K562 (cell line): ENCODE data around the gene MRPL27. TPM values are rescaled to one million over a fixed set of nuclear protein-coding genes. Genes with fewer than 3 reads are reported as not detected.

ENCODE experiments used
- DMBX1 ChIP-seq: fragments of 250-450 bp; sonication (Bioruptor Pico); IDR thresholded peaks from 2 replicates; pipeline ENCODE4 v1.8.0; 2022; ENCODE audit warnings: inconsistent platforms, mild to moderate bottlenecking, moderate library complexity, borderline replicate concordance
- FOXM1 ChIP-seq, 2 experiments: fragments of 450-650 bp in 1 of 2; sonication (generic) in 1 of 2; formaldehyde crosslinking in 1 of 2; IDR thresholded peaks; 2 replicates each; pipeline versions ENCODE4 v1.6.1 to v1.9.0; 2017 to 2022; ENCODE audit warnings: low read depth in 2 of 2, mild to moderate bottlenecking in 2 of 2, missing genetic modification reagents in 1 of 2, moderate library complexity in 1 of 2
- NR4A1 ChIP-seq, 2 experiments: fragments of 250-450 bp in 1 of 2; fragments of 450-650 bp in 1 of 2; sonication (Bioruptor Pico) in 1 of 2; IDR thresholded peaks; 2 replicates each; pipeline versions ENCODE4 v1.4.0 to v1.6.1; 2016 to 2020; ENCODE audit warnings: mild to moderate bottlenecking in 2 of 2, missing compliant biosample characterization in 1 of 2, missing genetic modification characterization in 1 of 2, moderate library complexity in 1 of 2
- PHF21A ChIP-seq: fragments of 450-650 bp; IDR thresholded peaks from 2 replicates; pipeline ENCODE4 v1.6.1; 2017; ENCODE audit warnings: low read depth, borderline replicate concordance
- SIRT6 ChIP-seq: IDR thresholded peaks from one replicate; pipeline ENCODE4 v1.6.1; 2012; ENCODE audit warnings: low read depth, mild to moderate bottlenecking, control low read depth, inconsistent platforms, low read length, moderate library complexity
- STAT5A ChIP-seq: IDR thresholded peaks from 2 replicates; pipeline ENCODE4 v1.6.1; 2012; ENCODE audit warnings: low read length, inconsistent platforms, borderline replicate concordance
- U2AF2 ChIP-seq: fragments of 200-400 bp; formaldehyde crosslinking; optimal IDR thresholded peaks from 2 replicates; pipeline ENCODE3; 2017; ENCODE audit warnings: low read depth, mild to moderate bottlenecking, low read length
- WHSC1 ChIP-seq: IDR thresholded peaks from one replicate; pipeline ENCODE4 v1.6.1; 2012; ENCODE audit warnings: low read length, control low read depth, inconsistent platforms
- ZNF445 ChIP-seq: fragments of 250-450 bp; sonication (Bioruptor Pico); IDR thresholded peaks from 2 replicates; pipeline ENCODE4 v1.4.0; 2020; ENCODE audit warnings: low read depth, mild to moderate bottlenecking, moderate library complexity
- ZNF717 ChIP-seq: fragments of 250-450 bp; sonication (Bioruptor Pico); IDR thresholded peaks from 2 replicates; pipeline ENCODE4 v1.5.0; 2021
- polyA plus RNA-seq, 8 experiments: library from polyadenylated mRNA; depleted of rRNA in 4 of 8; stranded (reverse) in 5 of 8; unstranded in 3 of 8; fragments of >200 nt; fragmentation: Nextera tagmentation in 2 of 8; fragmentation: Illumina TruSeq in 1 of 8; extraction: Ambion mirVana in 2 of 8; extraction: Trizol in 1 of 8; gene quantifications; 2 replicates each; pipeline versions ENCODE4 v1.2.1 to v1.2.3, GENCODE V29; 2011 to 2014; ENCODE audit warnings: inconsistent platforms in 1 of 8, missing spikeins in 1 of 8
- total RNA-seq, 7 experiments: library from RNA; depleted of rRNA in 6 of 7; stranded (reverse); fragments of >200 nt in 6 of 7; fragmentation: Illumina TruSeq in 2 of 7; extraction: Trizol in 2 of 7; gene quantifications; 2 replicates each; pipeline versions ENCODE4 v1.2.1 to v1.2.3, GENCODE V29; 2011 to 2021; ENCODE audit warnings: low replicate concordance in 1 of 7
- TF ChIP-seq, protein P1 (sequence below): fragments of 450-650 bp; IDR thresholded peaks from 2 replicates; pipeline ENCODE4 v1.7.0; 2016; ENCODE audit warnings: borderline replicate concordance
- TF ChIP-seq, protein P2 (sequence below), 2 experiments: fragments of 450-650 bp; formaldehyde crosslinking in 1 of 2; IDR thresholded peaks; 2 replicates each; pipeline versions ENCODE4 v1.4.0 to v1.6.1; 2014 to 2020; ENCODE audit warnings: mild to moderate bottlenecking in 2 of 2, borderline replicate concordance in 1 of 2, low read depth in 1 of 2
- TF ChIP-seq, protein P3 (sequence below): fragments of 250-450 bp; sonication (Bioruptor Pico); IDR thresholded peaks from 2 replicates; pipeline ENCODE4 v1.8.0; 2021; ENCODE audit warnings: moderate library complexity, mild to moderate bottlenecking, inconsistent platforms

MRPL27 gene
- total and polyA plus RNA-seq, 9 of the 15 experiments (the other 6 are each of a cell fraction or from before 2014, with no cell fraction given) = 96.3 to 401 (median 142) TPM

DNA sequence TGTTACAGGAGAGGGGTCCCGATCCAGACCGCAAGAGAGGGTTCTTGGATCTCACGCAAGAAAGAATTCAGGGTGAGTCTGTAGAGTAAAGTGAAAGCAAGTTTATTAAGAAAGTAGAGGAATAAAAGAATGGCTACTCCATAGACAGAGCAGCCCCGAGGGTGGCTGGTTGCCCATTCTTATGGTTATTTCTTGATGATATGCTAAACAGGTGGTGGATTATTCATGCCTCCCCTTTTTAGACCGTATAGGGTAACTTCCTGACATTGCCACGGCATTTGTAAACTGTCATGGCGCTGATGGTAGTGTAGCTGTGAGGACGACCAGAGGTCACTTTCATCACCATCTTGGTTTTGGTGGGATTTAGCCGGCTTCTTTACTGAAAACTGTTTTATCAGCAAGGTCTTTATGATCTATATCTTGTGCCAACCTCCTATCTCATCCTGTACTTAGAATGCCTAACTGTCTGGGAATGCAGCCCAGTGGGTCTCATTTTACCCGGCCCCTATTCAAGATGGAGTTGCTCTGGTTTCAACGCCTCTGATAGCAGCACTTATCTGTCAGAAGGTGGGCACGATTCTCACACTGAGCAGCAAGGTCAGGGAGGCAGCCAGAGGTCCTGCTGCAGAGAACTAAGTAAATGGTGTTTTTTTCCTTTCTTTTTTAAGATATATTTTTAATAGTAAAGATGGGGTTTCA, 53.5 kb downstream of the MRPL27 start (continued):
- no peak for TF ChIP-seq U2AF2
- TF ChIP-seq, protein P1, sequence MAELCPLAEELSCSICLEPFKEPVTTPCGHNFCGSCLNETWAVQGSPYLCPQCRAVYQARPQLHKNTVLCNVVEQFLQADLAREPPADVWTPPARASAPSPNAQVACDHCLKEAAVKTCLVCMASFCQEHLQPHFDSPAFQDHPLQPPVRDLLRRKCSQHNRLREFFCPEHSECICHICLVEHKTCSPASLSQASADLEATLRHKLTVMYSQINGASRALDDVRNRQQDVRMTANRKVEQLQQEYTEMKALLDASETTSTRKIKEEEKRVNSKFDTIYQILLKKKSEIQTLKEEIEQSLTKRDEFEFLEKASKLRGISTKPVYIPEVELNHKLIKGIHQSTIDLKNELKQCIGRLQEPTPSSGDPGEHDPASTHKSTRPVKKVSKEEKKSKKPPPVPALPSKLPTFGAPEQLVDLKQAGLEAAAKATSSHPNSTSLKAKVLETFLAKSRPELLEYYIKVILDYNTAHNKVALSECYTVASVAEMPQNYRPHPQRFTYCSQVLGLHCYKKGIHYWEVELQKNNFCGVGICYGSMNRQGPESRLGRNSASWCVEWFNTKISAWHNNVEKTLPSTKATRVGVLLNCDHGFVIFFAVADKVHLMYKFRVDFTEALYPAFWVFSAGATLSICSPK = no peak
- TF ChIP-seq WHSC1 = no peak
- no peak for TF ChIP-seq FOXM1 (IDR thresholded peaks at IDR 0.05; ENCODE audit: low read depth)
- no peak for TF ChIP-seq FOXM1 (CRISPR knock-in tag; IDR thresholded peaks at IDR 0.05; ENCODE audit: low read depth)
- no peak for TF ChIP-seq NR4A1 (CRISPR knock-in tag; IDR thresholded peaks at IDR 0.05)
- TF ChIP-seq NR4A1 (tag; IDR thresholded peaks at IDR 0.05) = peak; percentile 95
- peak; percentile 68; the same call in 1 of the 2 replicates for TF ChIP-seq ZNF445 (CRISPR knock-in tag)
- no peak for TF ChIP-seq STAT5A
- TF ChIP-seq, protein P2, sequence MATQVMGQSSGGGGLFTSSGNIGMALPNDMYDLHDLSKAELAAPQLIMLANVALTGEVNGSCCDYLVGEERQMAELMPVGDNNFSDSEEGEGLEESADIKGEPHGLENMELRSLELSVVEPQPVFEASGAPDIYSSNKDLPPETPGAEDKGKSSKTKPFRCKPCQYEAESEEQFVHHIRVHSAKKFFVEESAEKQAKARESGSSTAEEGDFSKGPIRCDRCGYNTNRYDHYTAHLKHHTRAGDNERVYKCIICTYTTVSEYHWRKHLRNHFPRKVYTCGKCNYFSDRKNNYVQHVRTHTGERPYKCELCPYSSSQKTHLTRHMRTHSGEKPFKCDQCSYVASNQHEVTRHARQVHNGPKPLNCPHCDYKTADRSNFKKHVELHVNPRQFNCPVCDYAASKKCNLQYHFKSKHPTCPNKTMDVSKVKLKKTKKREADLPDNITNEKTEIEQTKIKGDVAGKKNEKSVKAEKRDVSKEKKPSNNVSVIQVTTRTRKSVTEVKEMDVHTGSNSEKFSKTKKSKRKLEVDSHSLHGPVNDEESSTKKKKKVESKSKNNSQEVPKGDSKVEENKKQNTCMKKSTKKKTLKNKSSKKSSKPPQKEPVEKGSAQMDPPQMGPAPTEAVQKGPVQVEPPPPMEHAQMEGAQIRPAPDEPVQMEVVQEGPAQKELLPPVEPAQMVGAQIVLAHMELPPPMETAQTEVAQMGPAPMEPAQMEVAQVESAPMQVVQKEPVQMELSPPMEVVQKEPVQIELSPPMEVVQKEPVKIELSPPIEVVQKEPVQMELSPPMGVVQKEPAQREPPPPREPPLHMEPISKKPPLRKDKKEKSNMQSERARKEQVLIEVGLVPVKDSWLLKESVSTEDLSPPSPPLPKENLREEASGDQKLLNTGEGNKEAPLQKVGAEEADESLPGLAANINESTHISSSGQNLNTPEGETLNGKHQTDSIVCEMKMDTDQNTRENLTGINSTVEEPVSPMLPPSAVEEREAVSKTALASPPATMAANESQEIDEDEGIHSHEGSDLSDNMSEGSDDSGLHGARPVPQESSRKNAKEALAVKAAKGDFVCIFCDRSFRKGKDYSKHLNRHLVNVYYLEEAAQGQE (IDR thresholded peaks at IDR 0.05; ENCODE audit: borderline replicate concordance) = no peak
- TF ChIP-seq, protein P2 (CRISPR knock-in tag; IDR thresholded peaks at IDR 0.05; ENCODE audit: low read depth) = 0 out of 2 replicates have a peak, but pooled peaks have one; percentile 26
- TF ChIP-seq PHF21A = no peak
- TF ChIP-seq ZNF717 (CRISPR knock-in tag) = peak; percentile 26; the same call in 1 of the 2 replicates
- TF ChIP-seq, protein P3, sequence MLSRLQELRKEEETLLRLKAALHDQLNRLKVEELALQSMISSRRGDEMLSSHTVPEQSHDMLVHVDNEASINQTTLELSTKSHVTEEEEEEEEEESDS (CRISPR knock-in tag) = no peak
- TF ChIP-seq SIRT6 = no peak
- peak; percentile 96 for TF ChIP-seq DMBX1 (CRISPR knock-in tag)
